ENCODE measurements around the gene FBXW12.

Gene FBXW12

DNA sequence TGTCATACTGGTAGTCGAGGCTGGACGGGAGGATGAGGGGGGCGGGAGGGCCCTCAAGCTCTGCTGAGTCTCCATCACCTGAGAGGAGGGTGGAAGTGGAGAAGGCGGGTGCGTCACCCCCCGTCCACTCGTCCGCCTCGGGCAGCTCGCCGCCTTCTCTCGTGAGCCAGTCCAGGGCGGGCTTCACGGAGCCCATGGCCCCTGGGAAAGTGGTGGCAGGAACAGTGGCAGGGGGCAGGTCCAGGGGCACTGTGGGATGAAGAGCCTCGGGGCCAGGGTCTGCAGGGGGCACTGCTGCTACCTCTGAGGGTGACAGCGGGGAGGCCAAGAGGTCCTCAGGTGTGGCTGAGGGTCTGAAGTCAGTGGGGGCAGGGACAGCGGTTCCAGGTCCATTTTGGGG lies 47.6 kb downstream of the FBXW12 start:
- H3K27ac ChIP-seq (replicated peaks), result no peak overlapping the region
- no peak for TF ChIP-seq POLR2AphosphoS5 (IDR thresholded peaks at IDR 0.05; ENCODE audit: low read depth)
- TF ChIP-seq GABPA (IDR thresholded peaks at IDR 0.05; ENCODE audit: low read depth), result no peak
- TF ChIP-seq, protein P1, sequence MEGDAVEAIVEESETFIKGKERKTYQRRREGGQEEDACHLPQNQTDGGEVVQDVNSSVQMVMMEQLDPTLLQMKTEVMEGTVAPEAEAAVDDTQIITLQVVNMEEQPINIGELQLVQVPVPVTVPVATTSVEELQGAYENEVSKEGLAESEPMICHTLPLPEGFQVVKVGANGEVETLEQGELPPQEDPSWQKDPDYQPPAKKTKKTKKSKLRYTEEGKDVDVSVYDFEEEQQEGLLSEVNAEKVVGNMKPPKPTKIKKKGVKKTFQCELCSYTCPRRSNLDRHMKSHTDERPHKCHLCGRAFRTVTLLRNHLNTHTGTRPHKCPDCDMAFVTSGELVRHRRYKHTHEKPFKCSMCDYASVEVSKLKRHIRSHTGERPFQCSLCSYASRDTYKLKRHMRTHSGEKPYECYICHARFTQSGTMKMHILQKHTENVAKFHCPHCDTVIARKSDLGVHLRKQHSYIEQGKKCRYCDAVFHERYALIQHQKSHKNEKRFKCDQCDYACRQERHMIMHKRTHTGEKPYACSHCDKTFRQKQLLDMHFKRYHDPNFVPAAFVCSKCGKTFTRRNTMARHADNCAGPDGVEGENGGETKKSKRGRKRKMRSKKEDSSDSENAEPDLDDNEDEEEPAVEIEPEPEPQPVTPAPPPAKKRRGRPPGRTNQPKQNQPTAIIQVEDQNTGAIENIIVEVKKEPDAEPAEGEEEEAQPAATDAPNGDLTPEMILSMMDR (IDR thresholded peaks at IDR 0.05; ENCODE audit: insufficient read depth, low read length), result no peak
- TF ChIP-seq, protein P2, sequence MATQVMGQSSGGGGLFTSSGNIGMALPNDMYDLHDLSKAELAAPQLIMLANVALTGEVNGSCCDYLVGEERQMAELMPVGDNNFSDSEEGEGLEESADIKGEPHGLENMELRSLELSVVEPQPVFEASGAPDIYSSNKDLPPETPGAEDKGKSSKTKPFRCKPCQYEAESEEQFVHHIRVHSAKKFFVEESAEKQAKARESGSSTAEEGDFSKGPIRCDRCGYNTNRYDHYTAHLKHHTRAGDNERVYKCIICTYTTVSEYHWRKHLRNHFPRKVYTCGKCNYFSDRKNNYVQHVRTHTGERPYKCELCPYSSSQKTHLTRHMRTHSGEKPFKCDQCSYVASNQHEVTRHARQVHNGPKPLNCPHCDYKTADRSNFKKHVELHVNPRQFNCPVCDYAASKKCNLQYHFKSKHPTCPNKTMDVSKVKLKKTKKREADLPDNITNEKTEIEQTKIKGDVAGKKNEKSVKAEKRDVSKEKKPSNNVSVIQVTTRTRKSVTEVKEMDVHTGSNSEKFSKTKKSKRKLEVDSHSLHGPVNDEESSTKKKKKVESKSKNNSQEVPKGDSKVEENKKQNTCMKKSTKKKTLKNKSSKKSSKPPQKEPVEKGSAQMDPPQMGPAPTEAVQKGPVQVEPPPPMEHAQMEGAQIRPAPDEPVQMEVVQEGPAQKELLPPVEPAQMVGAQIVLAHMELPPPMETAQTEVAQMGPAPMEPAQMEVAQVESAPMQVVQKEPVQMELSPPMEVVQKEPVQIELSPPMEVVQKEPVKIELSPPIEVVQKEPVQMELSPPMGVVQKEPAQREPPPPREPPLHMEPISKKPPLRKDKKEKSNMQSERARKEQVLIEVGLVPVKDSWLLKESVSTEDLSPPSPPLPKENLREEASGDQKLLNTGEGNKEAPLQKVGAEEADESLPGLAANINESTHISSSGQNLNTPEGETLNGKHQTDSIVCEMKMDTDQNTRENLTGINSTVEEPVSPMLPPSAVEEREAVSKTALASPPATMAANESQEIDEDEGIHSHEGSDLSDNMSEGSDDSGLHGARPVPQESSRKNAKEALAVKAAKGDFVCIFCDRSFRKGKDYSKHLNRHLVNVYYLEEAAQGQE (IDR thresholded peaks at IDR 0.05; ENCODE audit: insufficient replicate concordance, low read depth), result no peak
- no peak for TF ChIP-seq SPI1 (IDR thresholded peaks at IDR 0.05; ENCODE audit: borderline replicate concordance, low read depth)
- no peak for DNase-seq (ENCODE audit: low read depth in 1 of 2, low spot score in 1 of 2)
- H3K27me3 ChIP-seq (ENCODE audit: insufficient read depth, poor library complexity, severe bottlenecking), result no peaks in the 10 kb centered on the region
- H3K4me3 ChIP-seq (replicated peaks; ENCODE audit: insufficient read depth, low read length), result no peak overlapping the region

DNA sequence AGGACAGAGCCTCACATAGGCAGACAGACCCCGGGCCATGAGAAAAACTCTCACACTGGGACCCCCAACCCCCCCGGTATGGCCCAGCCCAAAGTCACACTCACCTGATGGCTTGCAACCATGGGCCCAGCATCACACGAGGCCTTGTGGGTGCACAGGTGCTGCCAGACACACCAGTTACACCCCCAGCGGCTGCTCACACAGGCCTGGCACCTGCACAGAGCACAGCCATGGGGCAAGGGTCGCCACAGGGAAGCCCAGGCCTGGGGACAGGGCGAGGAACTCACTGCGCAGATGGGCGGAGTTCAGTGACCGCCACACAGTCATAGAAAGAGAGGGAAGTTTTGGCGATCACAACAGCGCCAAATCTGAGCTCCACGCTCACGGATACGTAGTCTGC lies 48.5 kb downstream of the FBXW12 start:
- Histone ChIP-seq H3K4me3 (replicated peaks; ENCODE audit: insufficient read depth, low read length) (no peak overlapping the region), H3K27ac (replicated peaks) (no peak overlapping the region), H3K27me3 (ENCODE audit: insufficient read depth, poor library complexity, severe bottlenecking) (no peaks in the 10 kb centered on the region)
- TF ChIP-seq, protein P2 (IDR thresholded peaks at IDR 0.05; ENCODE audit: insufficient replicate concordance, low read depth), result no peak
- TF ChIP-seq POLR2AphosphoS5 (IDR thresholded peaks at IDR 0.05; ENCODE audit: low read depth), result no peak
- TF ChIP-seq, protein P1 (IDR thresholded peaks at IDR 0.05; ENCODE audit: insufficient read depth, low read length), result no peak
- no peak for TF ChIP-seq SPI1 (IDR thresholded peaks at IDR 0.05; ENCODE audit: borderline replicate concordance, low read depth)
- no peak for TF ChIP-seq GABPA (IDR thresholded peaks at IDR 0.05; ENCODE audit: low read depth)
- no peak for DNase-seq (ENCODE audit: low read depth in 1 of 2, low spot score in 1 of 2)

DNA sequence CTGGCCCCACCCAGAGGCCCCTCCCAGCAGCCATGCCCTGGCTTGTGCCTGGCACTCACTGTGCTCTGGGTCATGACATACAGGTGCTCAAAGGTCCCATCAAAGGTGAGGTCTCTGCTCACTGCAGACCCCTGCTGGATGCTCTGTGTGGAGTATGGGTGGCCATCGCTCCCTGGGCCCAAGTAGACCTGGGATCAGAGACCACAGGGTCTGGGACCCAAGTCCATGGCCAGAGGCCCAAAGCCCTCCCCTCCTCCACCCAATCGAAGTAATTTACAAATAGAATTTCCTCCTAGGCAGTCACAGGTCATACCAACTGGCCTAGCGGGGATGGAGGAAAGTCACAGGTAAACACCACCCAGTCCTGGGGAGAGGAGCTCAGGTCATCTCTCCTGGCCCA lies 50.3 kb downstream of the FBXW12 start:
- Histone ChIP-seq H3K4me3 (replicated peaks; ENCODE audit: insufficient read depth, low read length) (no peak overlapping the region), H3K27me3 (ENCODE audit: insufficient read depth, poor library complexity, severe bottlenecking) (no peaks in the 10 kb centered on the region), H3K27ac (replicated peaks) (no peak overlapping the region)
- TF ChIP-seq POLR2AphosphoS5 (IDR thresholded peaks at IDR 0.05; ENCODE audit: low read depth) (no peak), SPI1 (IDR thresholded peaks at IDR 0.05; ENCODE audit: borderline replicate concordance, low read depth) (no peak), GABPA (IDR thresholded peaks at IDR 0.05; ENCODE audit: low read depth) (no peak)
- TF ChIP-seq, protein P1 (IDR thresholded peaks at IDR 0.05; ENCODE audit: insufficient read depth, low read length), result no peak
- TF ChIP-seq, protein P2 (IDR thresholded peaks at IDR 0.05; ENCODE audit: insufficient replicate concordance, low read depth), result no peak
- no peak for DNase-seq (ENCODE audit: low read depth in 1 of 2, low spot score in 1 of 2)

Measured in HL-60 (cell line).